HEK293 (cell line): Measurements from ENCODE around the gene RETREG3.

Source experiments
- CTCF ChIA-PET: fragments of 350-600 bp; formaldehyde crosslinking; extraction: SDS; loops from one replicate; lab custom pipeline; 2021; ENCODE audit warnings: antibody characterized with exemption; lab: Yijun Ruan, JAX
- POLR2A ChIA-PET: fragments of 300-600 bp; formaldehyde crosslinking; extraction: SDS; loops from one replicate; lab custom pipeline; 2020; ENCODE audit warnings: antibody characterized with exemption, inconsistent platforms; lab: Yijun Ruan, JAX
- H3K27ac ChIP-seq: fragments of 200-500 bp; sonication (Bioruptor generic); 2 replicates; pipeline ENCODE4 v1.5.1; 2014; ENCODE audit warnings: low read depth, low read length, control low read depth, inconsistent platforms; ENCODE audit errors: extremely low read depth
- H3K36me3 ChIP-seq, 2 experiments: fragments of 200-500 bp in 1 of 2; sonication (Bioruptor generic) in 1 of 2; 1 replicate in 1 of 2; 2 replicates in 1 of 2; pipeline ENCODE4 v1.5.1; 2014 to 2017; ENCODE audit warnings: inconsistent platforms in 2 of 2, low read length in 2 of 2; ENCODE audit not compliant: control insufficient read depth in 2 of 2, insufficient read depth in 1 of 2
- H3K4me1 ChIP-seq: fragments of 200-500 bp; sonication (Bioruptor generic); 2 replicates; pipeline ENCODE4 v1.5.1; 2014; ENCODE audit warnings: mild to moderate bottlenecking, low read length, inconsistent platforms; ENCODE audit not compliant: control insufficient read depth, insufficient read depth
- H3K4me3 ChIP-seq: 2 replicates; pipeline ENCODE4 v1.5.1; 2011; ENCODE audit warnings: low read depth, mild to moderate bottlenecking, control low read depth, low read length, moderate library complexity
- H3K9me3 ChIP-seq: fragments of 200-500 bp; sonication (Bioruptor generic); 2 replicates; pipeline ENCODE4 v1.5.1; 2014; ENCODE audit warnings: low read depth, low read length, inconsistent platforms; ENCODE audit not compliant: control insufficient read depth, insufficient read depth
- GFI1B ChIP-seq: fragments of 450-650 bp; formaldehyde crosslinking; IDR thresholded peaks from 2 replicates; pipeline ENCODE4 v1.5.1; 2016; ENCODE audit warnings: missing biosample characterization, missing genetic modification characterization
- GLI2 ChIP-seq: fragments of 450-650 bp; formaldehyde crosslinking; IDR thresholded peaks from 2 replicates; pipeline ENCODE4; 2017; ENCODE audit warnings: missing biosample characterization, missing genetic modification characterization, low read depth, borderline replicate concordance
- IKZF3 ChIP-seq: fragments of 450-650 bp; IDR thresholded peaks from 2 replicates; pipeline ENCODE4 v1.5.0; 2018; ENCODE audit warnings: missing biosample characterization, mild to moderate bottlenecking, missing genetic modification characterization, moderate library complexity
- PRDM1 ChIP-seq: fragments of 450-650 bp; formaldehyde crosslinking; IDR thresholded peaks from 2 replicates; pipeline ENCODE4; 2016; ENCODE audit warnings: missing biosample characterization, missing genetic modification characterization
- ZIC2 ChIP-seq: fragments of 450-650 bp; formaldehyde crosslinking; IDR thresholded peaks from 2 replicates; pipeline ENCODE4 v1.5.1; 2016; ENCODE audit warnings: missing biosample characterization, missing genetic modification characterization
- ZNF133 ChIP-seq: fragments of 450-650 bp; formaldehyde crosslinking; IDR thresholded peaks from 2 replicates; pipeline ENCODE4 v1.5.1; 2016; ENCODE audit warnings: missing biosample characterization, missing genetic modification characterization
- ZNF157 ChIP-seq: fragments of 450-650 bp; formaldehyde crosslinking; IDR thresholded peaks from 2 replicates; pipeline ENCODE4 v1.5.1; 2016; ENCODE audit warnings: missing biosample characterization, missing genetic modification characterization
- ZNF335 ChIP-seq: fragments of 450-650 bp; formaldehyde crosslinking; conservative IDR thresholded peaks from 2 replicates; pipeline ENCODE4 v1.5.1; 2016; ENCODE audit warnings: missing biosample characterization, missing genetic modification characterization
- ZNF394 ChIP-seq: fragments of 450-650 bp; formaldehyde crosslinking; IDR thresholded peaks from 2 replicates; pipeline ENCODE4 v1.5.1; 2016; ENCODE audit warnings: missing biosample characterization, missing genetic modification characterization, mild to moderate bottlenecking, moderate library complexity, borderline replicate concordance
- ZNF404 ChIP-seq: fragments of 450-650 bp; formaldehyde crosslinking; IDR thresholded peaks from 2 replicates; pipeline ENCODE4 v1.5.1; 2017; ENCODE audit warnings: missing biosample characterization, missing genetic modification characterization
- ZNF600 ChIP-seq: fragments of 450-650 bp; formaldehyde crosslinking; IDR thresholded peaks from 2 replicates; pipeline ENCODE4 v1.5.1; 2016; ENCODE audit warnings: missing biosample characterization, missing genetic modification characterization
- ZXDB ChIP-seq: fragments of 450-650 bp; formaldehyde crosslinking; IDR thresholded peaks from 2 replicates; pipeline ENCODE4 v1.5.1; 2016; ENCODE audit warnings: missing biosample characterization, missing genetic modification characterization

RETREG3 gene

GRCh38 chr17:42590886-42591285, 18.3 kb downstream of the RETREG3 start:
- ChIA-PET CTCF (interaction anchor here (0.6 to 2.7 kb wide), 3 partner anchors 12 to 289 kb away, joined by 3 to 20 read pairs (median 4); partner anchors contain the start of gene PSMC3IP), POLR2A (no interaction called here)
- H3K36me3 ChIP-seq = peaks cover 42 to 68% of the 10 kb centered on the region in 2 experiments
- H3K27ac ChIP-seq = no peak overlapping the region
- TF ChIP-seq GFI1B = no peak
- TF ChIP-seq ZXDB (tag by site-specific recombination) = no peak
- H3K9me3 ChIP-seq = no peaks in the 10 kb centered on the region
- no peaks in the 10 kb centered on the region for H3K4me1 ChIP-seq
- H3K4me3 ChIP-seq = no peak overlapping the region

- TF ChIP-seq ZNF394 = no peak
- TF ChIP-seq PRDM1 (tag by site-specific recombination) = 0 out of 2 replicates have a peak, but pooled peaks have one; percentile 17
- Histone ChIP-seq H3K36me3 (peaks cover 52 to 100% of the 10 kb centered on the region in 2 experiments), H3K4me3 (no peak overlapping the region), H3K27ac (no peak overlapping the region), H3K9me3 (no peaks in the 10 kb centered on the region), H3K4me1 (no peaks in the 10 kb centered on the region)
- CTCF ChIA-PET = interaction anchor here (0.6 to 1.7 kb wide), 5 partner anchors 9 to 238 kb away, joined by 3 to 9 read pairs (median 3); partner anchors contain the start of gene PSMC3IP
- POLR2A ChIA-PET = interaction anchor here (0.9 to 1.8 kb wide), 2 partner anchors 8 to 23 kb away, joined by 4 to 5 read pairs; partner anchors contain the start of genes RETREG3 and TUBG1
These were observed 22.5 kb downstream of the RETREG3 start for GRCh38 chr17:42586514-42587230.

- H3K27ac ChIP-seq = no peak overlapping the region
- H3K36me3 ChIP-seq = peaks cover 44 to 97% of the 10 kb centered on the region in 2 experiments
- no peaks in the 10 kb centered on the region for H3K4me1 ChIP-seq
- CTCF ChIA-PET = interaction anchor here (1.7 kb wide), 1 partner anchor 8 kb away, joined by 9 read pairs; the partner anchor contains the start of gene PSMC3IP
- TF ChIP-seq ZIC2 (tag by site-specific recombination) (0 out of 2 replicates have a peak, but pooled peaks have one; percentile 5), ZNF133 (no peak)
- TF ChIP-seq, all 188 proteins: peak for 1
- Histone ChIP-seq H3K9me3 (no peaks in the 10 kb centered on the region), H3K4me3 (no peak overlapping the region)
- POLR2A ChIA-PET = interaction anchor here (0.6 to 1.8 kb wide), 2 partner anchors 24 to 72 kb away, joined by 4 to 5 read pairs; partner anchors contain the start of genes RETREG3 and TUBG1
These were observed 23.8 kb downstream of the RETREG3 start for GRCh38 chr17:42585353-42585752.

GRCh38 chr17:42584880-42585279, 24.3 kb downstream of the RETREG3 start:
- POLR2A ChIA-PET = interaction anchor here (0.6 kb wide), 1 partner anchor 72 kb away, joined by 4 read pairs; no protein-coding TSS in a partner anchor
- H3K36me3 ChIP-seq = peaks cover 39 to 97% of the 10 kb centered on the region in 2 experiments
- CTCF ChIA-PET = no interaction called here

GRCh38 chr17:42581744-42582270, 27.4 kb downstream of the RETREG3 start:
- Histone ChIP-seq H3K4me3 (no peak overlapping the region), H3K9me3 (no peaks in the 10 kb centered on the region), H3K4me1 (no peaks in the 10 kb centered on the region), H3K36me3 (peaks cover 23 to 77% of the 10 kb centered on the region in 2 experiments), H3K27ac (no peak overlapping the region)
- POLR2A ChIA-PET = interaction anchor here (0.5 kb wide), 1 partner anchor 23 kb away, joined by 3 read pairs; no protein-coding TSS in a partner anchor
- CTCF ChIA-PET = interaction anchor here (0.8 to 7.4 kb wide), 3 partner anchors 37 to 179 kb away, joined by 4 to 112 read pairs (median 4); partner anchors contain the start of gene RAMP2
- TF ChIP-seq ZNF600 (peak; percentile 48), IKZF3 (tag by site-specific recombination) (no peak)

More at GRCh38 chr17:42584880-42585279, 24.3 kb downstream of the RETREG3 start:
- Histone ChIP-seq H3K27ac (no peak overlapping the region), H3K4me3 (no peak overlapping the region), H3K4me1 (no peaks in the 10 kb centered on the region), H3K9me3 (no peaks in the 10 kb centered on the region)
- TF ChIP-seq ZNF404 (no peak), GLI2 (tag by site-specific recombination) (no peak), ZNF335 (tag by site-specific recombination) (no peak), ZNF157 (tag by site-specific recombination) (no peak), ZIC2 (tag by site-specific recombination) (0 out of 2 replicates have a peak, but pooled peaks have one; percentile 7)
